ENCODE results near the gene INSYN2B.
A peak's percentile ranks its signal among the peaks of the same experiment; 100 is the strongest.

The INSYN2B gene

DNA sequence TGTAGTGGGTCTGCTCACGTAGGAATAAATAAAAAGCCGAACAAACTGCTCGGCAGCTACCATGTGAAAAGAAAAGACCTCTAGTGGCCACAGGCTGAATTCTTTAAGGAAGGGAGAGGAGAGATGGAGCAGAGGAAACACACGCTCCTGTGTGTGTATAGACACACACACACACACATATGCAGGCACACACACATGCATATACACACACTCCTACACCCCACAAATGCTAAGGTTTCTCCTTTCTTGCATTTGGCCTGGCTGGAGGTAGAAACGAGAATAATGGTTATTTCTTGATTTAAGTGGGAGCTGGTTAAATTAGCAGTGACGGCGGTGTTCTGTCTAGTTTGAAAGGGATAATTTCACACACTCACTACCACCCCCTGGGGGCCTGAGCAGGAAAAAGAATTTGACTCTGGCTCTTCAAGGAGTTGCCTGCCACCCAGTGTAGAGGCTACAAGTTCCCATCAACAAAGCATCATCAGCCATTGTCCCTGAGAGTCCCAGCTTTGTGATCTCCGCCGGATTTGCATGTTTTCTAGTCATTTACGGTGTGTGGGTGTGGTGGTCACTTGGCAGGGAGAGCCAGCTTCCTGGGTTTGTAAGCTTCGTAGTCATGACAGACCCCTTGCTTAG, at the start of gene INSYN2B:
Gene INSYN2B, minus strand, starts transcription at position 78 of the 636 bp plus-strand sequence. CDS start 96,597 bp downstream, outside the sequence.
- peak; percentile 88 for DNase-seq (ENCODE audit: low spot score)

DNA sequence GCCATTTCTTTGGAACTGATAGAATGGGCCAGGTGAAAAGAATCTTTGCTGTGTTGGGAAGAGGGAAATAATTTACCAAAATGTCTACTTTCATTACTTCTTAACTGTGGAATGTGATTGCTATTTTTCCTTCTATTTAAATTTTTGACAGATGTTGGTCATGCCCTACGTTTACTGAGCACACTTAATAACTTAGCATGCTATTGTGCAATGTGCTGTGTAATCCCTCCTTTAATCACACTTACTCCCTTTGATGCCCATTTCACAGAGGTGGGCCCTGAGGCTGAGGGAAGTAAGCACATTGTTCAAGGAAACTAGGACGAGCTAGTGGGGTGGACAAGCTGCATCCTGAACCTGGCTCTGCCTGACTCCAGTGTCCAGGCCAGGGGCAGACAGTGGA, 47.8 kb upstream of the INSYN2B start:
- no peak for DNase-seq (ENCODE audit: low spot score)

DNA sequence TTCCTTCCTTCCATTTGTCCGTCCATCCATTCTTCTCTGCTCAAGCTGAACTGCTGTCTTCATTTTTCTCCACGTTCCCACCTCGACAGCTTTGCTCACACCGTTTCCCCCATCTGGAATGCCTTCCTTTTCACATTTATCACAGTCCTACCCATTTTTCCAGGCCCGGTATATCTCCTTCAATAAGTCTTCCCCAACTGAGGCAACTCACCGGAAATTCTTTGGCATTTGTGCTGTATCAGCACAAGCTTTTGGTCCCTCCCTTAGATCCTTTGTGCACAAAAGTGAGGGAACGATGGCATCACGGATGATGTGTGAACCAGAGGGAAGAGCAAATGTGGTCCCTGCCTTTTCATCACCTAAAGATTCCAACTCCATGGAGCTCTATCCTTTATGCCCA, 45.6 kb upstream of the INSYN2B start:
- DNase-seq (ENCODE audit: low spot score), result no peak

DNA sequence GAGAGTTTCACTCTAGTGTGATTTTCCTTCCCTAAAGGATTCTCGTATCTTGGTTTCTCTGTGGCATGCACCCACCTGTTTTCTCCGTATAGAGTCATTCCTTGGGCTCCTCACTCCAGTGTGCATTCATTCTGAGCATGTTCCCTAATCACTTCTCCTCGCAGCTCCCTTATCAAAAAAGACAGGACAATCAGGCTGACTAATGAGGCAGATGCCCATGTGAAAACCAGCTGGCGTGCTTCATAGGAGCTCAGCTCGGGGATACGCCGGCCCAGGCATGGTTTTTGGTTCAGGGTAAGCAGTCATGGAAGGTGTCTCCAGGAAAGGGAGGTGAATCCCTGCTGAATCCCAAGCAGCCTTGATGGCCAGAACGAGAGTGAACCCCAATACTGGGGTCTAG, 41.2 kb upstream of the INSYN2B start:
- DNase-seq (ENCODE audit: low spot score), result peak; percentile 16

DNA sequence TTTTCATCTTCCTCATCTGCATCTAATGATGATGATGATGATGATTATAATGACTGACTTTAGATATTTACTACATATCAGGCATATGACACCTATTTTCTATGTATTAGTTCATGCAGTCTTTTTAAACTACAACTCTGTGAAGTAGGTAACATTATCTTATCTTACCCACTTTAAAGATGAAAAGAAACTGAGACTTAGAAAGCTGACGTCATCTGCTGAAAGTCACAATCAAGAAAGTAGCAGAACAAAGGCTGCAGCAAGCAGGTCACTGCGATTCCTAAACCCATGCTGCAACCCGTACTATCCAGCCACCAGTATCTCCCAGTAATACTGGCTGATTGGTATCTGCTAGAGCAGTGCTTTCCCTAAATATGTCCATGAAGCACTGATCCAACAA, 40.1 kb upstream of the INSYN2B start:
- no peak for DNase-seq (ENCODE audit: low spot score)

DNA sequence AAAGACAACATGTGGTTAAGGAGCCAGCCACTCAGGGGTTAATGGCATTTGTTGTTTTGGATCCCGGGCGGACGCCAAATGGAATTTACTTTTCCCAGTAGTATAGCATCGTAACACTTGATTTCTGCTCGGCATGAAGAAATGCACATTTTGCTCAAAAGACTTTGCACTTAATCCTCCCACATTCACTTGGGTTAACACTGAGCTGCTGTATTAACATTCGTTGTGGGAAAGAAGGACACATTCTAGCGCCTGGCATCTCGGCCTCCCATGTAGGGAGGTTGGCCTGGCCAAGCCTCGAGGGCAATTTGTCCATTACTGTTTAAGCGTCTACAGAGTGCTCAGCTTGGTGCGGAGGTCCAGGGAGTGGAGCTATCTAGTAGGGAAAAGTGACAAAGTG, 32.3 kb upstream of the INSYN2B start:
- no peak for DNase-seq (ENCODE audit: low spot score)

DNA sequence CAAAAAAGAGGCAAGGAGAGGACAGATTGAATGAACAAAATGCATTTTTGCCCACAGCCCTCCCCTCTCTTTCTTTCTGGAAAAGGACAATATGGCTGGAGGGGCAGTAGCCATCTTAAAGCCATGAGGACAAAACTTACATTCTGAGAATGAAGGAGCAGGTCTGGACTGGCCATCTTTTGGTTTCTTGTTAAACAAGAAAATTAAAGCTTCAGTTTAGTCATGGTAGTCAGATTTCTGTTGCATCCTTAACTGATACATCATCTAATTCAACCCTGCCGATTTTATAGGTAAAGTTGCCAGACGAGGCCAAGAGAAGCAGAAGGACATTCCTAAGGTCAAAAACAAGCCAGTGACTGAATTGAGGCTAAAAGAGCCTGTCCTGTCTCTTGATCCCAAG, 31.5 kb upstream of the INSYN2B start:
- no peak for DNase-seq (ENCODE audit: low spot score)

DNA sequence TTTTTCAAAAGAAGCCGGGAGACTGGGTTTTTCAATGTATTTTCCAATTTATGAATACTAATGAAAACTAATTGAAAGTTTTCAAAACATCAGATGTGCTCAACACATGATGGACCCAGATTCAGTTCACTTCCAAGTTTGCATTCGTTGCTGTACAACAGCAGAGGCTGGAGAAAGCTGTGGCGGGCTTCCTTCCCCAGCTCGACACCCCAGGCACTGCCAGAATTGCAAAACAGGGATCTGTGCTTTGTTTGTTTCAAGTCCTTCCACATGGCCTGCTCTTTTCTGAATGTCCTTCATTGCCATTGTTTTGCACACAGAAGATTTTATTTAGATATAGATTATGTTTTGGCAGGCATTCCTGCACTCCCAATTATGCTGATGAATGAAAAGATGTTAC, 30.3 kb upstream of the INSYN2B start:
- peak; percentile 16 for DNase-seq (ENCODE audit: low spot score)

DNA sequence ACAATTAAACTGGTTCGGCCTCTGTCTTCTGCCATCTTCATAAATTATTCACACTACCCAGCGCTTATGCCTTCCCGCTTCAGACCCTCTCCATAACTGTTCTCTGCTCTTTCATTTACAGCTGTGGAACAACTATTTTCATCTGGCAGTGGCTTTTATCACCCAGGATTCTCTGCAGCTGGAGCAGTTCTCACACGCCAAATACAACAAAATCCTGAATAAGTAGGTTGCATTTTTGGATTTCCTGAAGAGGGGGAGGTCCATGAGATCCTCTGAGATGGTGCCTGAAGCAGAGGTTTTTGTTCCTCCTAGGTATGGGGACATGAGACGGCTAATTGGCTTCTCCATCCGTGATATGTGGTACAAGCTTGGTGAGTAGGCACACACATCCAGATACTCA, 28.1 kb upstream of the INSYN2B start:
- DNase-seq (ENCODE audit: low spot score), result no peak

DNA sequence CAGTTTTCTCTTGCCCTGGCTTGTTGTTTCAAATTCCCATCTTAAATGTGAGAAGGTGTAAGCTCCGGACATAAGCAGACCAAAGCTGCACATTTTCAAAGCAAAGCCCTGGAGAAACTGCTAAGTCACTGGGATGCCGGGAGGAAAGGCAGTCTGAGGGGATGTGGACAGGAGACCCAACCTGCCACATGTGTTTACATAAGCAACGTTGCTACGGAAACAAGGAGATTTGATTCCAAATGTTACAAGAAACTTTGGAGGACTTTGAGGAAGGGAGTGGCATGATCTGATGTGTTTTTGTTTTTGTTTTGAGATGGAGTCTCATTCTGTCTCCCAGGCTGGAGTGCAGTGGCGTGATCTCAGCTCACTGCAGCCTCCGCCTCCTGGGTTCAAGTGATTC, 25.7 kb upstream of the INSYN2B start:
- no peak for DNase-seq (ENCODE audit: low spot score)

DNA sequence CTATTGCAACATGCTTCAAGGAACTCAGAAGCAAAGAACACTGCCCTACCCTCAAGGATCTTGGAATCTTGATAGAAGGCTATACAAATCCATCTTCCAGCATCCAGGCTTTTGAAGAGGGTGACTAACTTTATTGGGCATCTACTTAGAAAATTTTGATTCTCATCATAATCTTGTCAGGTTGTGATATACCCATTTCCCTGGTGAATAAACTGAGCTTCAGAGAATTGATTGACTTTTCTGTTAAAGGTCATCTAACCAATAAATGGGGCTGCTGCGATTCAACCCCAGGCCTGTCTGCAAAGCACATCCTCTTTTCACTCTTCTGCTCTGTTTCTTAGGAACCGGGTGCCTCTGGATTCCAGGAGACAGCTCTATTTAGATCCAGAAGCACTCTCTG, 19.9 kb upstream of the INSYN2B start:
- DNase-seq (ENCODE audit: low spot score), result no peak

DNA sequence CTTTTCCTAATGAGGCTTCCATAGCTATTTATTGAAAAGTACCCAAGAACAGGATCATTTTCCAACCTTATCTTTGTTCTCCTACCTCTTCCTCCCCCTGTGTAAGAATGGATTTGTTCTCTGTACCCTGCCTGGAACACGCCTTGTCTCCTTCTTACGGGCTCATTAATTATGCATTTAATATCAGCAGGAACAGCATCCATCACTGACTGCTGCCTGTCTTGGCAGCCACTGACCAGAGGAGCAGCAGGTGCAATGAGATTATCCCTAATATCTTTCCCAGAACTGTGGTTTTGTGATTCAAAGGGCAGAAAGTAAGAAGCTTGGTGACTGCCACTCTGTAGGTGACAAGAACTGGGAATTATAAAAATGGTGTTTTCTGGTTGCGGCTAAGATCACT, 19.3 kb upstream of the INSYN2B start:
- no peak for DNase-seq (ENCODE audit: low spot score)

DNA sequence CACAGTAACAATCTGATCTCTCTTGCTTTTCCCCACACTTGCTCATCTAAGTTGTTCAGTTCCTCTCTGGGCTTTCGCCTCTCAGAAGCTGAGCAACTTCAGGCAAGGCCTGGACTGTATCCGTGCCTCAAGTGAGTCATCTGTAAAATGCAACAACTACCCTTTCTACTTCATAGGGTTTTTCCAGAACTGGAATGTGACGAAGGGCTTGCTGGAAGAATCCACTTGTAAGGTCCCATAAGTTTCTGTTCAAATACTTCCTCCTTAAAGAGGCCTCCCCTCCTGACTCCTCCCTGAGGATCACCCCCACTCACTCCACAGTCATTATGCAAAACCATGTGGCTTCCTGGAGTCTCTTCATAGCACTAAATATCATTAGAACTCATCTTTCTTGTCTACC, 17.5 kb upstream of the INSYN2B start:
- no peak for DNase-seq (ENCODE audit: low spot score)

DNA sequence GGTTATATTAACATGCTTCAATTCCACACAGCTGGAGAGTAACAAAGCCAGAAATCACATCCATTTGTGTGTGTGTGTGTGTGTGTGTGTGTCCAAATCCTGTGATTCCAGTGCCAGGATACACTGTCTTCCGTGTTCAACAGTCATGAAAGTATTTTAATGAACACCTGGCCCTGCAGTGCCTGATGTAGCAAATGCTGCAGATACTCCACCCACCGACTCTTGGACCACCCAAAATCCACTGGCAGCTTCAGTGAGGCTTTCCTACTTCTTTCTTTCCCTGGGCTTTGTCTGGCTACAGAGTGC, 13.1 kb upstream of the INSYN2B start:
- DNase-seq (ENCODE audit: low spot score), result no peak

DNA sequence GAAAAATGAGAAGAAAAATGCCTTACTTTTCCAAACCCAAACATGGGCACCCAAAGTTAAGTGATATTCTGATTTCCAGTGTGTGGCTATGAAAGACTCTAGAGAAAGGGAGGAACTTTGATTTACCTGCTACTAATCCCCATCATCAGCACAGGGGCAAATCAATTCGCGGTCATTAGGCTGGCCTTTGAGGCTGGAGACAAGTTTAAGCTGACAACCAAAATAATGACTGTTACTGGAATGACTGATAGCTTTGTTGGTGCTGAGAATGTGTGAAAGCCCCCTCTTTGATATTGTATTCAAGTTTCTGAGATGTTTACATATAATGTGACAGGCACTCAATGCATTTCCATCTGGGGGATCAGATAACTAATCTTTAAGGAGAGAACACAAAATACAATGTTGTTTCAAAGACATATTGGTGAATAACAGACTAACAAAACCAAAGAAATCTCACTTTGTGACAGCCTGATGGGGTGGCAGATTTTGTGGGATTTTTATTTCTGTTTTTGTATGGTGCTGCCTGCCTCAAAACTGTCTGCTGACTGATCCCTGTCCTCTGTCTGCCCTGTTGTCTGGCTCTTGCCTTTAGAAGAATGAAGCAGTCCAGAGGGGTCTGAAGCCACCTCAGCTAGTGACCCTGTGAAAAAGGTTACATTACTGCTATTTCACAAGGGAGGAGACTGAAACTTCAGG, 12.6 kb upstream of the INSYN2B start:
- no peak for DNase-seq (ENCODE audit: low spot score)

DNA sequence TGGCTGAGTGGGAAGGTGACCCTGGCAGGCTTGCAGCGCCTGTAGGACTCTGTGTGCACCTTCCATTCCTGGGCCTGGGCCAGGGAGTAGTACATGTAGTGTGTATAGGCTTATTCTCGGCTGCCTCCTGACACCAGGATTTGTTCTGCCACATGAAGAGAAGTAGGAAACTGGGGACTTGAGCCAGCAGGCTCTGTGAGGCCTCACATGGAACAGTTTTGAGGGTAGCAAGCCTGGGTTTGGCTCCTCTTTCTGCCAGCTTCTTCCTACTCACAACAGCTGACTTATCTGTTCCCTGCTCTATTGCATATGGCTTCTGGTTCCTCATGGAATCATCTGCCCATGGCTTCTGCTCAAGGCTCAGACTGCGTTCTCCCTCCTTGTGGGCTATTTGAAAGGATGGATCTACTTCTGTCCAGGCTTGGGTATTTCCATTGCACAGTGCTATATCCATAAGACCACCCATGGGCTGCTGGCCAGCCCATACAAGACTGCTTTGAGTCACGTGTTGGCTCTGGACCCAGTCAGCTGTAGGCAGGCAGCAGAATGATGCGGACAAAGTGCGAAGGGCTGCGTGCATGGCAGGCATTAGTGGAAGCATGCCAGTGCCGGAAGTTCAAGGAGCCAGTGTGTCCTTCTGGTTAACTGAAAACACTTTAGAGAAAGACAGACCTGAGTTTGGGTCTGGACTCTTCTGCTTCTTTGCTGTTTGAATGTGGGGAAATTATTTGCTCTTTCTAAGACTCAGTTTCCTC, 11.0 kb upstream of the INSYN2B start:
- DNase-seq (ENCODE audit: low spot score), result peak; percentile 67

DNA sequence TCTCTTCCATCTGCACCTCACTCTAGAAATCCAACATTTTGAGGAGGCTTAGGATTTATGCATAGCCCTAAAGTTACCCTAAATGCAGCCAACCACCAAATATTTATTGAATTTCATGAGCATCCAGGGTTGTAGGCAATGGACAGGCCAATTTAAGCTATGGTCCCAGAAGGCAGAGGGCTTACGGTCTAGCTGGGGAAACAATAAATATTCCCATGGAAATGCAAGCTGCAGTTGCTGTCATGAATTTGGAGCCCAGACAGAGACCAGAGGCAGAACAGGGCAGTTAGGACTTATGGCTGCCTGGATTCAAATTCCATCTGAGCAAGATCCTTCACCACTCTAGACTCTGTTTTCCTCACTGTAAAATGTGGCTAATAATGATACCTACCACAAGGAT, 9.1 kb upstream of the INSYN2B start:
- DNase-seq (ENCODE audit: low spot score), result no peak

DNA sequence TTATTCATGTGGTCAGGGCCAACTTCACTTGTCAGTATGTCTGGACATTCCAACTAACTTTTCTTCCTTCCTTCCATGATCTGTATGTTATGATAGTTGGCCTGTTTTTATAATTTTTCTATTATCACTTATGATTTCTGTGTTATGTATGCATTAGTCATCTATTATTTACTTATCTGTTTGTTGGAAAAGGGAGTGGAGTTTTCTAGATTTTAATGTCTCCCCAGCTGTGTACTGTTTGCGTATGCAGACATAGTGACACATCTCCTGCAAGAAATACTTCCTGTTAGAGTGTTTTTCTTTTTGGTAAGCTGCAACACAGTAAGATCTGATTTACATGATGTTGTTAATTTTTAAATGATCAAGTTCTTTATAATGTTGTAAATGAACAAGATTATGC, 8.7 kb upstream of the INSYN2B start:
- no peak for DNase-seq (ENCODE audit: low spot score)

DNA sequence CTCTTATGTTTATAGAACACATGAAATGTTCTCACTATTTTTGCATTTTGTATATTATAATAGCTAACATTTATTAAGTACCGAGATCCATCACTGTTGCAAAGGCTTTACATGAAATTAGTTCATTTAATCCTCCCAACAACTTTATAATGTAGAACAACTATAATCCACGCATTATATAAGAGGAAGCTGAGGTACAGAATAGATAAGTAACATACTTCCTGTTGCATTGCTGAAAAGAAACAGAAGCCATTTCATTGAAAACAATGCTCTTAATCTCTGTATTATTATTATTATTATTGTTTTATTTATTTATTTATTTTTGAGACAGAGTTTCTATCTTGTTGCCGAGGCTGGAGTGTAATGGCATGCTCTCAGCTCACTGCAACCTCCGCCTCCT, 7.9 kb upstream of the INSYN2B start:
- DNase-seq (ENCODE audit: low spot score), result no peak

DNA sequence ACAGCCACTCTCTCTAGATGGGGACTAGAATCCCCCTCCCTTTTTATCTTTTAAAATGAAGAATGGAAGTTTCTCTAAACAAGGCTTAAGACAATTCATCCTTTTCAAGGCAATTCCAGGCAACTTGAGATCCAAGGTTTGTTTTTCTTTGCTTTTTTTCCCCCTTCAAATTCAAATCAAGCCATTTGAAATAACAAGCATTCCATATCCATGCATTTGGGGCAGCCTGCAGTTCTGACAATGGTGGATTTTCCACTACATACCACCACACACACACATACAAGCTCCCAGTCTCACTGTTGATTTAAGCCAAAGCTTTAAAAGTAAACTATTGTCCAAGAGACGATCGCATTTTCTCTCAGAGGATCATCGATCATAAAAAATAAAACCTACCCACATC, 424 bp downstream of the INSYN2B start:
- peak; percentile 25 for DNase-seq (ENCODE audit: low spot score)

DNA sequence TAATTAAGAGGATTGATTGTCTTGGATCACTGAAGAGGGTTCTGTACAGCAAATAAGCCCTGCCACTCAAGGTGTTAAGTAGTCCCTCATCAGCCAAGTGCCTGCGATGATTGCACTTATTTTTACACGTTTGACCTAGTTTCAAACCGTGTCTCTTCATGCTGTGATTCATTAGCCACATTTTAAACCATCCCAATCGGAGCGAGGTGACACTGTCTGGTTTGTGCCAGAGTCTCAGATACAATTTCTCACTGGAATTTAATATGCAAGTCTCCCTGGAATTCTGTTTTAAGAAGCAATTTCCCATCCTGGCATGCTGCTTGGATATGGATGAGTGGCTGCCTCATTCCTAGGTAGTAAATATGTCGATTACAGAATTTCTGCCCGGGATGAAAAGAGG, 1.6 kb downstream of the INSYN2B start:
- no peak for DNase-seq (ENCODE audit: low spot score)

DNA sequence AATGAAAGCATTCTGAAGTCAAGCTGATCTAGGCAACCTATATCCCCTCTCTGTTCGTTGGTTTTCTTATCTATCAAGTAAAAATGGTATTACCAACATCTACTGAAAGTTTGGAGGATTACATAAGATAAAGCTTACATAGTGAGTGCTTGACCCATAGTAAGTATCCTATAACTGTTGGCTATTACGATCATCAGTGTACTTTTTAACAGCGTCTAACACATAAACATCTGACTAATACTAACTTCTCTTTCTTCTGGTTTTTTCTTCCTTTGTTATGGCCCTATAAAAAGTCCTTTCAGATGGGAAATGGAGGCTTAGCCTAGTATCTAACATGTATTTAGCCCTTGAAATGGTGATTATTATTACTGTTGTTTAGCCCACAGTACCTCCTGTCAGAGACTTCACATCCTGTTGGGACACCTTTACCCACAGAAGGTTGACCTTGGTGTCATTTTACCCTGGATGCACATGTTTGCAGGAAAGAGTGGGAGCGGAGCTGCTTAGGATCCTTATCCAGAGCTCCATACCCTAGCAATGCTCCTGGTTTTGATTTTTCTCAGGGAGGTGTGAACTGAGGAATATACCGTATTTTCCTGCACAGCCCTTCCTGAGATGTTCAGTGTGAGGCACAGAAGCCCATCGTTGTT, 6.0 kb downstream of the INSYN2B start:
- no peak for DNase-seq (ENCODE audit: low spot score)

DNA sequence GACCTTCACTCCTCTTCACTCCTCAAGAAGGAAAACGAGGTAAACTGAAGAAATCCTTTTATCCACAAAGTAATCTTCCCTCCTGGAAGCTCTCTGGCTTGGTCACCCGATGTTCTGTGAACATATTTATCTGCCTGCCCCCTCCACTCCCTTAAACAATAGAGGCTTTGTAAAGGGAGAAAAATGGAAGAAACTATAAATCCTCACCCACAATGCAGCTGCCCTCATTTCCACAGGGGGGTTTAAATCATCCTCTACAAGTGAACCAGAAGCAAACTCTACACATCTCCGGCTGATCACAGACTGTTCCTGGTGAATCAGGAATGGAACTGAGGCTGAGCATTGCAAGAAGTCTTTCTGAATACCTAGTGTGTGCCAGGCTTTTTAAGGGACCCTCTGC, 7.2 kb downstream of the INSYN2B start:
- DNase-seq (ENCODE audit: low spot score), result no peak
